IMR-90 (cell line): ENCODE data around the gene TMEM86B. TPM values are rescaled to one million over a fixed set of nuclear protein-coding genes. Genes with fewer than 3 reads are reported as not detected.

Source experiments
- ATAC-seq: fragments of 200-7000 bp; cut with Tn5 transposase; 2 replicates; pipeline ENCODE4 v1.9.1; 2020; ENCODE audit warnings: low read depth, mild to moderate bottlenecking, moderate library complexity
- BruUV-seq: library from RNA; stranded (reverse); fragments of 400-500 nt; replicated peaks from 2 replicates; lab custom pipeline; 2021; lab: Mats Ljungman, UMichigan
- CTCF ChIA-PET: fragments of 300-600 bp; formaldehyde crosslinking; extraction: SDS; loops from one replicate; lab custom pipeline; 2021; ENCODE audit warnings: antibody characterized with exemption; lab: Yijun Ruan, JAX
- POLR2A ChIA-PET: fragments of 300-600 bp; sonication (Branson Sonifier 250); formaldehyde crosslinking; loops from one replicate; lab custom pipeline; 2022; ENCODE audit warnings: antibody characterized with exemption; ENCODE audit not compliant: unreplicated experiment; lab: Charles Lee
- DNase-seq: peaks from one replicate; pipeline ENCODE4 v3.0.0; 2013
- H2AFZ ChIP-seq: replicated peaks from 2 replicates; pipeline ENCODE3; 2013; ENCODE audit warnings: low read length, mild to moderate bottlenecking; ENCODE audit not compliant: poor library complexity
- H2AK5ac ChIP-seq: 2 replicates; pipeline ENCODE4 v1.6.1; 2013; ENCODE audit warnings: low read depth, low read length, inconsistent platforms
- H2AK9ac ChIP-seq: replicated peaks from 2 replicates; pipeline ENCODE3; 2013; ENCODE audit warnings: mild to moderate bottlenecking, low read depth, low read length, moderate library complexity; ENCODE audit not compliant: poor library complexity
- H2BK120ac ChIP-seq: 2 replicates; pipeline ENCODE4 v1.6.1; 2013; ENCODE audit warnings: low read depth, low read length, inconsistent platforms
- H2BK15ac ChIP-seq: 3 replicates; pipeline ENCODE4 v1.6.1; 2013; ENCODE audit warnings: low read depth, low read length, inconsistent platforms
- H2BK20ac ChIP-seq: 2 replicates; pipeline ENCODE4 v1.6.1; 2013; ENCODE audit warnings: low read depth, mild to moderate bottlenecking, inconsistent platforms, low read length, moderate library complexity
- H2BK5ac ChIP-seq: 2 replicates; pipeline ENCODE4 v1.6.1; 2013; ENCODE audit warnings: mild to moderate bottlenecking, low read depth, low read length, inconsistent platforms; ENCODE audit not compliant: poor library complexity, severe bottlenecking
- H3K14ac ChIP-seq: replicated peaks from 2 replicates; pipeline ENCODE4 v1.6.1; 2013; ENCODE audit warnings: low read depth, low read length, inconsistent platforms
- H3K18ac ChIP-seq: 2 replicates; pipeline ENCODE4 v1.6.1; 2013; ENCODE audit warnings: low read depth, low read length, control low read depth
- H3K23ac ChIP-seq: 2 replicates; pipeline ENCODE4 v1.6.1; 2013; ENCODE audit warnings: low read depth, low read length, inconsistent platforms
- H3K27ac ChIP-seq: 2 replicates; pipeline ENCODE4 v1.5.1; 2013; ENCODE audit warnings: mild to moderate bottlenecking, control low read depth, low read length; ENCODE audit not compliant: insufficient read depth
- H3K27me3 ChIP-seq: 2 replicates; pipeline ENCODE4 v1.6.1; 2013; ENCODE audit warnings: low read length; ENCODE audit not compliant: control insufficient read depth, insufficient read depth
- H3K36me3 ChIP-seq: 2 replicates; pipeline ENCODE4 v1.6.1; 2013; ENCODE audit warnings: low read length, mixed read lengths; ENCODE audit not compliant: control insufficient read depth, insufficient read depth
- H3K4ac ChIP-seq: 2 replicates; pipeline ENCODE4 v1.6.1; 2013; ENCODE audit warnings: low read depth, low read length, inconsistent platforms
- H3K4me1 ChIP-seq: 2 replicates; pipeline ENCODE4 v1.6.1; 2013; ENCODE audit warnings: low read length, mixed read lengths; ENCODE audit not compliant: control insufficient read depth, insufficient read depth
- H3K4me2 ChIP-seq: 2 replicates; pipeline ENCODE4 v1.6.1; 2013; ENCODE audit warnings: low read depth, mild to moderate bottlenecking, control low read depth, low read length, moderate library complexity
- H3K4me3 ChIP-seq: 2 replicates; pipeline ENCODE4 v1.5.1; 2013; ENCODE audit warnings: low read depth, mild to moderate bottlenecking, control low read depth, low read length, moderate library complexity; ENCODE audit not compliant: insufficient read depth
- H3K56ac ChIP-seq: 2 replicates; pipeline ENCODE4 v1.6.1; 2013; ENCODE audit warnings: low read length, inconsistent platforms; ENCODE audit not compliant: insufficient read depth; ENCODE audit errors: extremely low read depth
- H3K79me1 ChIP-seq, 2 experiments: 2 replicates each; pipeline ENCODE4 v1.6.1; 2013; ENCODE audit warnings: low read length in 2 of 2, inconsistent platforms in 1 of 2, low read depth in 1 of 2
- H3K9ac ChIP-seq: 2 replicates; pipeline ENCODE4 v1.6.1; 2013; ENCODE audit warnings: low read depth, low read length, control low read depth
- H3K9me1 ChIP-seq: 2 replicates; pipeline ENCODE4 v1.6.1; 2013; ENCODE audit warnings: low read length, inconsistent platforms; ENCODE audit not compliant: insufficient read depth
- H3K9me3 ChIP-seq: 2 replicates; pipeline ENCODE4 v1.6.1; 2013; ENCODE audit warnings: low read length; ENCODE audit not compliant: control insufficient read depth, insufficient read depth
- H4K20me1 ChIP-seq: 2 replicates; pipeline ENCODE4 v1.6.1; 2013; ENCODE audit warnings: low read length, inconsistent platforms; ENCODE audit not compliant: insufficient read depth
- H4K5ac ChIP-seq: 2 replicates; pipeline ENCODE4 v1.6.1; 2013; ENCODE audit warnings: mild to moderate bottlenecking, low read depth, low read length, control low read depth
- H4K8ac ChIP-seq, 2 experiments: 2 replicates each; pipeline ENCODE4 v1.6.1; 2013; ENCODE audit warnings: low read depth in 2 of 2, low read length in 2 of 2, control low read depth in 1 of 2, inconsistent platforms in 1 of 2
- H4K91ac ChIP-seq: 2 replicates; pipeline ENCODE4 v1.6.1; 2013; ENCODE audit warnings: low read depth, low read length, inconsistent platforms; ENCODE audit not compliant: insufficient read depth
- CEBPB ChIP-seq: IDR thresholded peaks from 2 replicates; pipeline ENCODE4 v1.6.1; 2012; ENCODE audit warnings: low read depth, low read length, improper control_type of control experiment
- MXI1 ChIP-seq: IDR thresholded peaks from 2 replicates; pipeline ENCODE4 v1.6.1; 2012; ENCODE audit warnings: low read depth, mild to moderate bottlenecking, low read length, moderate library complexity, borderline replicate concordance
- WGBS, 2 experiments: methylation state at CpG; one replicate each; pipeline versions ENCODE4 v1.1.5 to v1.1.7; 2013; ENCODE audit warnings: missing lambda C conversion rate in 2 of 2; ENCODE audit not compliant: insufficient read length in 1 of 2; ENCODE audit errors: extremely low coverage in 2 of 2; 5-methylcytosine and 5-hydroxymethylcytosine counted together
- dilution Hi-C: fragments of 300-500 bp; cut with HindIII; formaldehyde crosslinking; loops from one replicate; pipeline ENCODE4 v1.14.3; 2018; ENCODE audit warnings: low sequenced_read_pairs; ENCODE audit not compliant: unreplicated experiment
- in situ Hi-C: fragments of 300-500 bp; cut with MboI; formaldehyde crosslinking; loops from 3 replicates; pipeline ENCODE4 v1.14.3; 2019; ENCODE audit warnings: low sequenced_read_pairs, inconsistent platforms, mixed read lengths
- intact Hi-C: fragments of 100-400 bp; cut with micrococcal nuclease; formaldehyde crosslinking; loops from 2 replicates; pipeline ENCODE4 v1.10.0; 2022
- polyA plus RNA-seq, 3 experiments: library from polyadenylated mRNA; depleted of rRNA; stranded (reverse); fragments of >200 nt; gene quantifications; 2 replicates each; pipeline ENCODE4 v1.2.3, GENCODE V29; 2012; ENCODE audit warnings: low replicate concordance in 1 of 3
- total RNA-seq: library from RNA; depleted of rRNA; stranded (reverse); fragments of >200 nt; gene quantifications from 2 replicates; pipeline ENCODE4 v1.2.3, GENCODE V29; 2012
- TF ChIP-seq, protein P1 (sequence below): fragments of 150-350 bp; IDR thresholded peaks from 2 replicates; pipeline ENCODE4 v1.6.1; 2016; ENCODE audit warnings: low read depth, mild to moderate bottlenecking, low read length, moderate library complexity, borderline replicate concordance

TMEM86B gene
- total and polyA plus RNA-seq, 2 of the 4 experiments (the other 2 are of a cell fraction), result 0.18 to 2.4 TPM

DNA sequence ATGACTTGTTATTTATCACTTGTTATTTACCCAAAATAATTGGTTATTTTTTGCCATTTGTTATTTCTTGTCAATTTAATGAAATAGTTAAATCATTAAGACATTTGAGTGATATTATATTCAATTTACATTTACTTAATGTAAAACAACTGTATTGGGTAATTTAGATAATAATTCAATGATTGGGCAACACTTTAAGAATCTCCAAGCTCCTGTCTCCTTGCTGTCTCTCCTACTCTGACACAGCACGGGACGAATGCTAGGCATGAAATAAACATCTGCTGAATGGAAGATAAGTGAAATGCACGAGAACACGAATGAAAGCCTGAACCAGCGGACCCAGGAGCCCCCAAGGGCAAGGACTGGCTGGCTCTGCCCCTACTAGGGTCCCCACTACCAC, 36.0 kb upstream of the TMEM86B start:
- dilution Hi-C loops (no loop called here), intact Hi-C loops (no loop called here), in situ Hi-C loops (no loop called here)
- Histone ChIP-seq H3K27ac (no peak overlapping the region), H3K27me3 (no peaks in the 10 kb centered on the region), H2BK15ac (no peak overlapping the region), H3K4me1 (peaks cover 2% of the 10 kb centered on the region; the same call in 1 of the 2 replicates), H2AK9ac (no peak overlapping the region), H3K9me3 (no peaks in the 10 kb centered on the region), H2BK120ac (no peak overlapping the region), H3K79me1 (peaks cover 0 to 16% of the 10 kb centered on the region in 2 experiments; a peak in 3 of 4 replicates), H3K14ac (no peak overlapping the region), H3K9me1 (peaks cover 4% of the 10 kb centered on the region; the same call in 1 of the 2 replicates), H4K5ac (no peak overlapping the region), H3K23ac (no peak overlapping the region), H3K56ac (no peak overlapping the region), H3K9ac (no peak overlapping the region), H2AFZ (no peak overlapping the region), H2BK20ac (no peak overlapping the region), H3K18ac (no peak overlapping the region), H4K20me1 (no peaks in the 10 kb centered on the region), H4K91ac (no peak overlapping the region), H2AK5ac (no peak overlapping the region), H3K4me2 (no peak overlapping the region), H2BK5ac (no peak overlapping the region), H3K4ac (no peak overlapping the region), H3K4me3 (no peak overlapping the region), H4K8ac (no peak overlapping the region), H3K36me3 (peaks cover 1% of the 10 kb centered on the region; the same call in 1 of the 2 replicates)
- no CpG with 5 or more reads among the region's 5 CpGs for WGBS, 2 experiments
- no TSS peak for BruUV-seq
- CTCF ChIA-PET, result no interaction called here
- ATAC-seq, result peak; percentile 46; the same call in 1 of the 2 replicates
- POLR2A ChIA-PET, result no interaction called here
- TF ChIP-seq CEBPB (peak; percentile 54; the same call in 1 of the 2 replicates), MXI1 (no peak)
- TF ChIP-seq, protein P1, sequence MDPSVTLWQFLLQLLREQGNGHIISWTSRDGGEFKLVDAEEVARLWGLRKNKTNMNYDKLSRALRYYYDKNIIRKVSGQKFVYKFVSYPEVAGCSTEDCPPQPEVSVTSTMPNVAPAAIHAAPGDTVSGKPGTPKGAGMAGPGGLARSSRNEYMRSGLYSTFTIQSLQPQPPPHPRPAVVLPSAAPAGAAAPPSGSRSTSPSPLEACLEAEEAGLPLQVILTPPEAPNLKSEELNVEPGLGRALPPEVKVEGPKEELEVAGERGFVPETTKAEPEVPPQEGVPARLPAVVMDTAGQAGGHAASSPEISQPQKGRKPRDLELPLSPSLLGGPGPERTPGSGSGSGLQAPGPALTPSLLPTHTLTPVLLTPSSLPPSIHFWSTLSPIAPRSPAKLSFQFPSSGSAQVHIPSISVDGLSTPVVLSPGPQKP, result no peak
- no peak for DNase-seq
